ENCODE results near the gene ABCG1. TPM values are rescaled to one million over a fixed set of nuclear protein-coding genes. Genes with fewer than 3 reads are reported as not detected.

ABCG1 gene
- total RNA-seq, 1 donor from 2014 or later = 74.9 TPM

- peaks cover 57% of the 10 kb centered on the region for H3K36me3 ChIP-seq
- no peak for TF ChIP-seq CTCF (IDR thresholded peaks at IDR 0.05)
- no peak overlapping the region for H3K27ac ChIP-seq
- peaks cover 11% of the 10 kb centered on the region for H3K4me1 ChIP-seq
- H3K9me3 ChIP-seq = no peaks in the 10 kb centered on the region
- H3K4me3 ChIP-seq = no peak overlapping the region
- DNase-seq (no peak), ATAC-seq (no peak)
- intact Hi-C loops (cut with DNase I) = no loop called here
- H3K27me3 ChIP-seq (ENCODE audit: low read depth) = no peaks in the 10 kb centered on the region
These were observed 54.2 kb downstream of the ABCG1 start for GRCh38 chr21:42272984-42273600.

GRCh38 chr21:42276076-42276475 lies 57.1 kb downstream of the ABCG1 start:
- Histone ChIP-seq H3K27ac (no peak overlapping the region), H3K9me3 (no peaks in the 10 kb centered on the region), H3K4me1 (no peaks in the 10 kb centered on the region), H3K36me3 (peaks cover 84% of the 10 kb centered on the region), H3K4me3 (no peak overlapping the region), H3K27me3 (ENCODE audit: low read depth) (no peaks in the 10 kb centered on the region)
- no peak for ATAC-seq
- TF ChIP-seq CTCF (IDR thresholded peaks at IDR 0.05) = no peak
- DNase-seq = no peak
- intact Hi-C loops (cut with DNase I) = no loop called here

- Histone ChIP-seq H3K36me3 (peaks cover 85% of the 10 kb centered on the region), H3K9me3 (no peaks in the 10 kb centered on the region), H3K27ac (no peak overlapping the region), H3K27me3 (ENCODE audit: low read depth) (no peaks in the 10 kb centered on the region), H3K4me3 (no peak overlapping the region), H3K4me1 (no peaks in the 10 kb centered on the region)
- no peak for DNase-seq
- TF ChIP-seq CTCF (IDR thresholded peaks at IDR 0.05) = no peak
- no peak for ATAC-seq
- intact Hi-C loops (cut with DNase I) = no loop called here
These were observed 57.7 kb downstream of the ABCG1 start for GRCh38 chr21:42276526-42277154.

GRCh38 chr21:42277593-42277992 lies 58.7 kb downstream of the ABCG1 start:
- Histone ChIP-seq H3K27me3 (ENCODE audit: low read depth) (no peaks in the 10 kb centered on the region), H3K36me3 (peaks cover 85% of the 10 kb centered on the region), H3K4me1 (no peaks in the 10 kb centered on the region), H3K27ac (no peak overlapping the region), H3K4me3 (no peak overlapping the region), H3K9me3 (no peaks in the 10 kb centered on the region)
- ATAC-seq = no peak
- intact Hi-C loops (cut with DNase I) = no loop called here
- no peak for TF ChIP-seq CTCF (IDR thresholded peaks at IDR 0.05)
- no peak for DNase-seq

- no peak overlapping the region for H3K4me3 ChIP-seq
- no peak overlapping the region for H3K27ac ChIP-seq
- no peaks in the 10 kb centered on the region for H3K9me3 ChIP-seq
- TF ChIP-seq CTCF (IDR thresholded peaks at IDR 0.05) = no peak
- H3K4me1 ChIP-seq = no peaks in the 10 kb centered on the region
- ATAC-seq (no peak), DNase-seq (no peak)
- no peaks in the 10 kb centered on the region for H3K27me3 ChIP-seq (ENCODE audit: low read depth)
- peaks cover 84% of the 10 kb centered on the region for H3K36me3 ChIP-seq
- intact Hi-C loops (cut with DNase I) = no loop called here
These were observed 59.7 kb downstream of the ABCG1 start for GRCh38 chr21:42278451-42279149.
